Effector CD8-positive, alpha-beta T cell (primary cell): ENCODE data around the gene AHI1.

Experiments
- DNase-seq: peaks from one replicate; lab custom pipeline; 2025; lab: John Stamatoyannopoulos, UW

The AHI1 gene

GRCh38 chr6:135328136-135328535, 169.4 kb downstream of the AHI1 start:
- DNase-seq: no peak

GRCh38 chr6:135325624-135326424, 171.7 kb downstream of the AHI1 start:
- no peak for DNase-seq

- DNase-seq: no peak
Measured at GRCh38 chr6:135324531-135324930, 173.0 kb downstream of the AHI1 start.

GRCh38 chr6:135323979-135324378, 173.6 kb downstream of the AHI1 start:
- no peak for DNase-seq

- no peak for DNase-seq
Measured at GRCh38 chr6:135323202-135323668, 174.3 kb downstream of the AHI1 start.

- no peak for DNase-seq
Measured at GRCh38 chr6:135322427-135323201, 174.9 kb downstream of the AHI1 start.

- DNase-seq: no peak
Measured at GRCh38 chr6:135320721-135321621, 176.6 kb downstream of the AHI1 start.

- DNase-seq: no peak
Measured at GRCh38 chr6:135319819-135320218, 177.7 kb downstream of the AHI1 start.

GRCh38 chr6:135318738-135319469, 178.6 kb downstream of the AHI1 start:
- DNase-seq: no peak

- DNase-seq: no peak
Measured at GRCh38 chr6:135314543-135314942, 183.0 kb downstream of the AHI1 start.

GRCh38 chr6:135311446-135312200, 185.9 kb downstream of the AHI1 start:
- DNase-seq: no peak

- no peak for DNase-seq
Measured at GRCh38 chr6:135310291-135310690, 187.2 kb downstream of the AHI1 start.

GRCh38 chr6:135306740-135307420, 190.7 kb downstream of the AHI1 start:
- DNase-seq: no peak

GRCh38 chr6:135306166-135306565, 191.4 kb downstream of the AHI1 start:
- DNase-seq: no peak

GRCh38 chr6:135305684-135306083, 191.9 kb downstream of the AHI1 start:
- DNase-seq: no peak

- no peak for DNase-seq
Measured at GRCh38 chr6:135304883-135305282, 192.7 kb downstream of the AHI1 start.

- DNase-seq: no peak
Measured at GRCh38 chr6:135301304-135301703, 196.2 kb downstream of the AHI1 start.

- DNase-seq: no peak
Measured at GRCh38 chr6:135300576-135300975, 197.0 kb downstream of the AHI1 start.

GRCh38 chr6:135299256-135299655, 198.3 kb downstream of the AHI1 start:
- no peak for DNase-seq

GRCh38 chr6:135298455-135298854, 199.1 kb downstream of the AHI1 start:
- no peak for DNase-seq
